HL-60 (cell line): Measurements from ENCODE around the gene ZNF408.

Experiments used
- DNase-seq, 2 experiments: peaks; one replicate each; pipeline ENCODE4 v3.0.0-alpha.2; 2010 to 2020; ENCODE audit warnings: low read depth in 1 of 2, low spot score in 1 of 2
- H3K27ac ChIP-seq: fragments of 250-450 bp; sonication (Bioruptor Pico); replicated peaks from 2 replicates; pipeline ENCODE4 v1.5.1; 2020; ENCODE audit warnings: mild to moderate bottlenecking, moderate library complexity
- H3K27me3 ChIP-seq: fragments of 250-450 bp; sonication (Bioruptor Pico); 2 replicates; pipeline ENCODE4 v1.5.1; 2021; ENCODE audit warnings: mild to moderate bottlenecking, moderate library complexity; ENCODE audit not compliant: insufficient read depth, poor library complexity, severe bottlenecking
- H3K4me3 ChIP-seq: replicated peaks from 2 replicates; pipeline ENCODE4 v1.5.1; 2011; ENCODE audit warnings: mild to moderate bottlenecking, control low read depth, low read length; ENCODE audit not compliant: insufficient read depth
- GABPA ChIP-seq: IDR thresholded peaks from 2 replicates; pipeline ENCODE4 v1.6.1; 2012; ENCODE audit warnings: low read depth
- POLR2AphosphoS5 ChIP-seq: IDR thresholded peaks from 2 replicates; pipeline ENCODE4 v1.6.1; 2012; ENCODE audit warnings: low read depth
- SPI1 ChIP-seq: IDR thresholded peaks from 2 replicates; pipeline ENCODE4 v1.6.1; 2012; ENCODE audit warnings: low read depth, mild to moderate bottlenecking, borderline replicate concordance
- TF ChIP-seq, protein P1 (sequence below): IDR thresholded peaks from 2 replicates; pipeline ENCODE4 v1.6.1; 2012; ENCODE audit warnings: low read depth; ENCODE audit not compliant: insufficient replicate concordance
- TF ChIP-seq, protein P2 (sequence below): IDR thresholded peaks from one replicate; pipeline ENCODE4 v1.5.1; 2011; ENCODE audit warnings: low read length, control low read depth, inconsistent platforms; ENCODE audit not compliant: insufficient read depth

Gene ZNF408

DNA sequence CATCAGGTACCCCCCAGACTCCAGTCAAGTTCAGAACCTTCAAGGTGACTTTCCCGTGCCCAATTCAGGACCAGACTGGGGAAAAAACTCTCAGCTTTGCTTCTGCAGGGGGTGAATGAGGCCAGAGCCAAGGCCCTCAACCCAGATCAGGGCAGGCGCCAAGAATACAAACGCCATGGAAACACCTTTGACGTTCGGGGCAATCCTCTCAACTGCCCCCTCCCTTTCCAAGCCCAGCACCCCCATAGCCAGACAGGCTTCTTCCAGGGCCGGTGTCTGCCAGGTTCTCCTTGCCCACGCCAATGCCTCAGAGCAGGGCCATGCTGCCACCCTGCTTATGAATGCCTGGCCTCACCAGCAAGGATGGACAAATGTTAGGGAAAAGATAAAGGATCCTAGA, 6.2 kb upstream of the ZNF408 start:
- Histone ChIP-seq H3K4me3 (no peak overlapping the region), H3K27ac (no peak overlapping the region), H3K27me3 (no peaks in the 10 kb centered on the region)
- no peak for DNase-seq
- TF ChIP-seq, protein P1, sequence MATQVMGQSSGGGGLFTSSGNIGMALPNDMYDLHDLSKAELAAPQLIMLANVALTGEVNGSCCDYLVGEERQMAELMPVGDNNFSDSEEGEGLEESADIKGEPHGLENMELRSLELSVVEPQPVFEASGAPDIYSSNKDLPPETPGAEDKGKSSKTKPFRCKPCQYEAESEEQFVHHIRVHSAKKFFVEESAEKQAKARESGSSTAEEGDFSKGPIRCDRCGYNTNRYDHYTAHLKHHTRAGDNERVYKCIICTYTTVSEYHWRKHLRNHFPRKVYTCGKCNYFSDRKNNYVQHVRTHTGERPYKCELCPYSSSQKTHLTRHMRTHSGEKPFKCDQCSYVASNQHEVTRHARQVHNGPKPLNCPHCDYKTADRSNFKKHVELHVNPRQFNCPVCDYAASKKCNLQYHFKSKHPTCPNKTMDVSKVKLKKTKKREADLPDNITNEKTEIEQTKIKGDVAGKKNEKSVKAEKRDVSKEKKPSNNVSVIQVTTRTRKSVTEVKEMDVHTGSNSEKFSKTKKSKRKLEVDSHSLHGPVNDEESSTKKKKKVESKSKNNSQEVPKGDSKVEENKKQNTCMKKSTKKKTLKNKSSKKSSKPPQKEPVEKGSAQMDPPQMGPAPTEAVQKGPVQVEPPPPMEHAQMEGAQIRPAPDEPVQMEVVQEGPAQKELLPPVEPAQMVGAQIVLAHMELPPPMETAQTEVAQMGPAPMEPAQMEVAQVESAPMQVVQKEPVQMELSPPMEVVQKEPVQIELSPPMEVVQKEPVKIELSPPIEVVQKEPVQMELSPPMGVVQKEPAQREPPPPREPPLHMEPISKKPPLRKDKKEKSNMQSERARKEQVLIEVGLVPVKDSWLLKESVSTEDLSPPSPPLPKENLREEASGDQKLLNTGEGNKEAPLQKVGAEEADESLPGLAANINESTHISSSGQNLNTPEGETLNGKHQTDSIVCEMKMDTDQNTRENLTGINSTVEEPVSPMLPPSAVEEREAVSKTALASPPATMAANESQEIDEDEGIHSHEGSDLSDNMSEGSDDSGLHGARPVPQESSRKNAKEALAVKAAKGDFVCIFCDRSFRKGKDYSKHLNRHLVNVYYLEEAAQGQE, result no peak
- TF ChIP-seq GABPA (no peak), POLR2AphosphoS5 (no peak)

DNA sequence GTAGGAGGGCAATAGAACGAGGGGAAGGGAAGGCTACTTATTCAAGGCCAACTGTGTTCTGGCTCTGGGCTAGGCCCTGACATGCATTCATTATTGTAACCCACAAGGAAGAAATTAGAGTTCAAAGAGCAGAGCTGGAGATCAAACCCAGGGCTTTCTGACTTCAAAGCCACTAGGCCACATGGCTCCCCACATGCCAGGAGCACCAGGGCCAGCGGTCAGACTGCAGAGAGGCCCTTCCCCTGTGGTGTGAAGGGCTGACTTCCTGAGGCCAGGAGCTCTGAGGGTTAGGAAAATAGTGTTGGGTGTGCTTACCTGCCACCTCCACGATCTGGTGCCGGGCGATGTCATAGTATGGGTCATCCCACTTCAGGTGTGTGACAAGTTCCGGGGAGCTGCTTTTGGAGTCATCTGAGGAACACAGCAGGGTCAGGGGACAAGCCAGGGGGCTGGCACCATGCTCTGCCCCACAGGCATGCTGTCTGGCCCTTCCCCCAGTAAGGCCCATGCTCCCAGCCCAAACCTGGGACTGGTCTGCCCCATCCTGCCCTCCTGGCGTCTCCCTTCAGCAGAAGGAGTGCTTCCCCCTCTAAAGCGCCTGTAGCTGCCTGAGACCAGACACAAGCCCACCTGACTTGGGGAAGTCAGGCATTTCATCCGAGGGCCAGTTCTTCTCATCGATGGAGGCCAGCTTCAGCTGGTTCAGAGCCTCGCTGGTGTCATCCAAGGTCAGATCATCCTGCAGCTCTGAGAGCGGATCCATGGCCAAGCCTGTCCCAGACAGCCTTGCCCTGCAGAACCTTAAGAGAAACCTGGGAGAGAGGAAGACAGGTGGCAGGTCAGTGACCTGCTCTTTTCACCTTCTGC, 5.3 kb upstream of the ZNF408 start:
- no peak for TF ChIP-seq POLR2AphosphoS5
- no peak for TF ChIP-seq SPI1
- TF ChIP-seq, protein P1, result no peak
- TF ChIP-seq, protein P2, sequence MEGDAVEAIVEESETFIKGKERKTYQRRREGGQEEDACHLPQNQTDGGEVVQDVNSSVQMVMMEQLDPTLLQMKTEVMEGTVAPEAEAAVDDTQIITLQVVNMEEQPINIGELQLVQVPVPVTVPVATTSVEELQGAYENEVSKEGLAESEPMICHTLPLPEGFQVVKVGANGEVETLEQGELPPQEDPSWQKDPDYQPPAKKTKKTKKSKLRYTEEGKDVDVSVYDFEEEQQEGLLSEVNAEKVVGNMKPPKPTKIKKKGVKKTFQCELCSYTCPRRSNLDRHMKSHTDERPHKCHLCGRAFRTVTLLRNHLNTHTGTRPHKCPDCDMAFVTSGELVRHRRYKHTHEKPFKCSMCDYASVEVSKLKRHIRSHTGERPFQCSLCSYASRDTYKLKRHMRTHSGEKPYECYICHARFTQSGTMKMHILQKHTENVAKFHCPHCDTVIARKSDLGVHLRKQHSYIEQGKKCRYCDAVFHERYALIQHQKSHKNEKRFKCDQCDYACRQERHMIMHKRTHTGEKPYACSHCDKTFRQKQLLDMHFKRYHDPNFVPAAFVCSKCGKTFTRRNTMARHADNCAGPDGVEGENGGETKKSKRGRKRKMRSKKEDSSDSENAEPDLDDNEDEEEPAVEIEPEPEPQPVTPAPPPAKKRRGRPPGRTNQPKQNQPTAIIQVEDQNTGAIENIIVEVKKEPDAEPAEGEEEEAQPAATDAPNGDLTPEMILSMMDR, result no peak
- no peak for TF ChIP-seq GABPA
- Histone ChIP-seq H3K4me3 (no peak overlapping the region), H3K27ac (no peak overlapping the region), H3K27me3 (no peaks in the 10 kb centered on the region)
- no peak for DNase-seq

DNA sequence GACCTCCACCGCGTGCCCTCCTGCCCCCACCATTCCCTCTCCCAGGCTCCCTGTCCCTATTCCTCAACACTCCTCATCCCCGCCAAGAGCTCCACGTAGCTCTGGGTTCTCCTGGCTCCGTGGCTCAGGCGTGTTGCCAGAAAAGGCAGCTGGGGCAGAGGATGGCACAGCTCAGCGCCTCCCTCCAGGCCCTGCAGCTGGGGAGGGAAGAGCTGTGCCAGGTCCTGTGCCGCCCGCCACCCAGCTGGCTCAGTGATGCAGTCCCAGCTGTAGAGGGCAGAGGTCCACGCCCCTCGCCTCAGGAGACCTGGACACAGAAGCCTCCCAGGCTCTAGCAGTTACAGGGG, 4.6 kb upstream of the ZNF408 start:
- no peaks in the 10 kb centered on the region for H3K27me3 ChIP-seq
- no peak overlapping the region for H3K4me3 ChIP-seq
- DNase-seq, result no peak
- TF ChIP-seq GABPA, result no peak
- TF ChIP-seq, protein P2, result no peak
- no peak for TF ChIP-seq POLR2AphosphoS5
- TF ChIP-seq, protein P1, result no peak
- no peak for TF ChIP-seq SPI1
- no peak overlapping the region for H3K27ac ChIP-seq
